NCI-H345 treated with DMSO at 0.1 percent for 48 hours (cell line): ENCODE measurements around the gene GLI1.
"Not testable (repeated sequence)": the region's sequence is repeated elsewhere in the genome, so short reads cannot be mapped to it uniquely, and the experiment has no call there.

Experiments
- DNase-seq: peaks from one replicate; lab custom pipeline; 2025; ENCODE audit not compliant: unreplicated experiment; lab: John Stamatoyannopoulos, UW

GLI1 gene

DNA sequence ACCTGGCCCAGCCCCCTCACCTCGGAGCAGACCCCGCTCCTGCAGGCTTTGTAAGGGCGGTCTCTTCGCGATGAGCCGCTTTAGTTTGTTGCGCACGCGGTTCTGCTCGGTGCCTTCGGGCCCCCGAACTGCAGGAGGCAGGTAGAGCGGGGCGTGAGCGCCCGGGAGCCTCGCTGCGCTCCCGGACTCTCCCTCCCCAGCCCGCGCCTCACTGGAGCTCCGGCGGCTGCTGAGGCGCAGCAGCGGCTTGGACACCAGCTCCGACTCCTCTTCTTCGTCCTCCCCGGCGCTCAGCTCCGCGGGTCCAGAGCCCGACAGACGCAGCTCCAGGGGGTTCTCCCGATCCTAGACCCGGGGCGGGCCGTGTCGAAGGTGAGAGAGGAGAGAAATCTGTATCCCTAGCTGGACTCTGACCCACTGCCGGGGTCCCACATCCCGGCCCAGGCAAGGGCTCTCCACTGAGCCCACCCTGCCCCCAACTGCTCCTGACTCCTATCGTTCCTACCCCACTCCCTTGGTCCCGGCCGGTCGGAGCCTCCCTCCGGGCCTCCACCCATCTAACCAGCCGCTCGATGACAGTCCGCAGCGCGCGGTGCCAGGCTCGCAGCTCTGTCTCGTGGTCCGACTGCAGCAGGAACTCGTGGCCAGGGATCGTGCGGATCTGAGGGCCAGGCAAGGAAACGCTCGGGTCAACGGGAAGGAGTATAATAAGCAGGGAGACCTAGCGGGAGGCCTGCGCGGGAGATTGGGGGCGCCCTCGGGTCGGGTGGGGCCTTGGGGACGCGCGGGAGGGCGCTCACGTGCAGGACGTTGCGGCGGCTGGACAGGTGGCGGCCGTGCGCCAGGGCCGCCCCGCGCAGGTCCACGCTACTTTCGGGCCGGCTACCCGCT is 15.9 kb downstream of the GLI1 start:
- DNase-seq, result no peak

DNA sequence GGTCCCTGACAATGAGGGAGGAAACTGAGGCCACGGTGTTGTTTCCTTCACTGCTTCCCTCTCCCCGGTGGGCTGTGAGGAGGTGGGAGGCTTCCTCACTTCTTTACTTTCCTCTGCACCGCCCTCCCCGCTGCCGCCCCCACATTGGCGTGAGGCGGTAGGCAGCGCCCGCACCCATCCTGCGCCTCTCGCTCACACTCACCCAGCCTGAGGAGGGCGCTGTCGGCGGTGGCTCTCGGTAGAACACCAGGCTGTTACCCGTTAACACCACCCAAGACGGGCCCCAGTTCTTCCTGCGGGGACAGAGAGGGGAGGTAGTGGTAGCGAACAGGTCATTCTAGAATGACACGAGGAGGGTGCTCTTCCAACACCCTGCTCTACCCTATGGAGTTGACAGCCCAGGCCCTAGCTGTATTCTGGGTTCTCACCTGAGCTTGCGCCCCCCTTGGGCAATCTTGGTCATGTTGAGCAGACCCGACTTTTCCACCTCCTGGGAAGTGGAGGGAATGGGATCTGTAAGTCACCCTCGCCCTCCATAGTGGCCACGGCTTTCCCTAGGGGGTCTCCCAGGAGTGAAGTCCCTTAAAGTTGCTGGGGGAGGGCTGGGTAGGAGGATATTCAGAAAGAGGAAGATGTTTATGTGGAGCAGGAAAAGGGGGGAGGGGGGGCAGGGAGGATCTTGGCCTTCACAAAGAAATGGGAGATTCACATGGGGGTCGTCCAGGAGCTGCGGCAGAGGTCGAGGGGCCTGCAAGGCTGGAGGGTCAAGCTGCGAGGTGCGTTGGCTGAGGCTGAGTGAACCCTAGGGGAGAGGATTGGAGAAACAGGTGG is 16.8 kb downstream of the GLI1 start:
- no peak for DNase-seq

DNA sequence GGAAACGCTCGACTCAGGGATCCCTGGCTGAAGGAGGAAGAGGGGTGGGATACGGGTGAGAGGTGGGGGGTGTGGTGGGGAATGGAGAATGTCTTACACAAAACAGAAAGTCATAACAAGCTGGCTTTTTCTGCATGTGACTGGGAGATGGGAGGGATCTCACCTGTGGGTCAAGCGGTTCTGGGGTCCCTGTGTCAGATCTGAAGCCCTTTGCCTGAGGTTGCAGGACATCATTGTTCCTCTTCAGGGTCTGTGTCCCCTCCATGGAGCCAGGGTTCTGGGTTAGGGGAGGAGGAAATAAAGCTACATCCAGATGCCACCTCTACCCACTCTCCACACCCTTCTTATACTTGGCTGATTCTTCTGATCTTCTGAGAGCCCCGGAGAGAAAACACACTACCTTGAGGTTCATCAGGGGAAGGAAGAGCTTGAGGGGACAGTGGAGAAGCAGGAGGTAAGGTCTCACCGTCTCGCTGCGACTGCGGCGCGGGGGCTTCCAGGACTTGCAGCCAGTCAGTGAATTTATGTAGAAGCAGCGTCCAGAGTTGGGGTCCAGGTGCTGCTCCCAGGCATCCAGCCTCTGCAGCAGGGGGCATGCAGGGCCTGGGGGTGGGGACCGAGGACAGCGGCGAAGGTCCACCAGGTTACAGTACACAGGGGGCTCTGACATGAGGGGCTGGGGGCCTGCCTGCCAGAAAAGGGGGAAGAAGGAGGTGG is 17.6 kb downstream of the GLI1 start:
- DNase-seq, result no peak

DNA sequence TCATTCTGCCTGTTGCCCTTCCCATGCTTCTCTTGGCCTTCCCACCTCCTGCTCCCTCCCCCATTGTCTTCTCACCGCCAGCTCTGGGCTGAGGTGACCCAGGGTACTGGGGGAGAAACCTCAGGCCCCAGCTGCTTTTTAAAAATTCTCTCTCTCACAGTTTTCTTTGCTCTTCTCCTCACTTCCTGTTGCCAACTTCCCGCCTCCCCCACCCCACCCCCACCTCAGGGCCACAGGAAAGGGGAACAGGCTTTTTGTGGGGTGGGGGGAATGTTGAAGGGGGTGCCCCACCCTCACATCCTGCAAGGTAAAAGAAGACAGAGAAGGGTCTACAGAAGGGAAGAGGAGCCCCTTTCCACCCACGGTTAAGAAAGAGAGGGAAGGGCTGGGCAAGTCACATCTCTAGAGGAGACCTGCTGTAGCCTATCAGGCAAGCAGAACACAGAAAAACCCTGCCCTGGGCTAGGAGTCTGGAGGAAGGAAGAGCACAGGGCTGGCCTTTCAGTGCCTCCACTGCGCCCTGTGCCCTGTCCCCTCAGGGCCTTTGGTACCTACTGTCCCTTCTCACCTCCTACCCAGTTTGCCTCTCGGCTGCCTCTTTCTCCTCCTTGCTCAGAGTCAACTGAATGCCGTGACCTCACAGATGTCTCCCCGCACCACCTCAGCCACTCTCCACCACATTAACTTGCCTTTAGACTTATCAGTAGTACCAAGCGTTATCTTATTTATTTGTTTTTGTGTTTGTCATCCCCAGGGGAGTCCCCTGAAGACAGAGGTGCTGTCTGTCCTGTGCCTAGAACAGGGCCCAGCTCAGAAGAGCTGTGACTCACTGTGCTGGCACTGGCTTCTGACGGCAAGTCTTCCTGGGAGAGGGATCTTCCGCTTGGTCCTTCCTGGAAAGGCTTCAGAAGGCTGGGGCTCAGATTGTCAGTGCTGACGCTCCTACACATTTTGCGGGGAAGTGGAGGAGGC is 18.4 kb downstream of the GLI1 start:
- DNase-seq, result no peak

GRCh38 chr12:57479043-57479375 is 19.4 kb downstream of the GLI1 start:
- no peak for DNase-seq

- no peak for DNase-seq
These were observed 20.0 kb downstream of the GLI1 start, which contains the start of gene ARHGAP9 for GRCh38 chr12:57479376-57480115. Gene ARHGAP9, minus strand, starts transcription at chr12:57479866. Its CDS starts 460 bp downstream, at chr12:57479406.

DNA sequence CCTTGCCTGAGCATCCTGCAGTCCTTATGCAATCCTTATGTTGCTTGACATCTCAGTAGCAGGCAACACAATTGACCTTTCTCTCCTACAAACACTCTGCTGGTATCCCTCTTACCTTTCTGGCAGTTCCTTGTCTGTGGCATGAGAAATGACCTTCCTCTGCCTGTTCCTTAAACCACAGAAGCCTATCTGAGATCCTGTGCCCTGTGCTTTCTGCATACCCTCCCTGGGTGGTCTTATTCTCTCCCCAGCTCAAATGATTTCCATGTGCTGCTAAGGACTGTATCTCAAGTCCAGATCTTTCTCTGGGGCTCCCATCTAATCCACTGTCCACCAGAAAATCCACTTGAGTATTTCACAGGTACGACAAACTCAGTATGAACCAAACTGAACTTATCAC is 22.1 kb downstream of the GLI1 start:
- no peak for DNase-seq

DNA sequence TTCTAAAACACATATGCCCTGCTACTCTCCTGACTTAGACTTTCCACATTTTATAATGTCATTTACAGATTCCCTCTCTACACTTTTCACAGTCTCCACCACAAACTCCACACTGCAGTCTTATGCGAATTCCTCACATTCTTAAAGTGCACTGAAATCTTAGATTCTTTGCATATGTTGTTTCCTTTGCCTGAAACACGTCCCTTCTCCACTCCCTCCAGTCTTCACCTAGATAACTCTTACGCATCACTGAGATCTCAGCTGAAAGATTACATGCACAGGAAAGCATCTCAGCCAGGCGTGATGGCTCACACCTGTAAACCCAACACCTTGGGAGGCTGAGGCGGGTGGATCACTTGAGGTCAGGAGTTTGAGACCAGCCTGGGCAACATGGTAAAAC is 23.9 kb downstream of the GLI1 start:
- no peak for DNase-seq

DNA sequence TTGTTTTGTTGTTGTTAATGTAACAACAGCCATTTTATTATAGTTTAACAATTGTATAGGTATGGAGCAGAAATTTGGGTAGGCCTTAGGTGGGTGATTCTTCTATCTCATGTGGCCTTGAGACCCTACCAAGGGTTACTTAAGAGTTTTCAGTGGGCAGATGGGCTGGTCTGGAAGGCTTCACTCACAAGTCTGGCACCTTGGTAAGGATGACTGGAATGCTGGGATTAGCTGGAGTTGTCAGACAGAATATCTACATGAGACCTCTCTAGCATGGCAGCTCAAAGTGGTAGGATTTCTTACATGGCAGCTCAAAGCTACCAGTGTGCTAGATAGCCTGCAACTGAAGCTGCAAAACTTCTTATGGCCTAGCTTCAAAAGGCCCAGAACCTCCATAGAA is 26.1 kb downstream of the GLI1 start:
- no peak for DNase-seq

DNA sequence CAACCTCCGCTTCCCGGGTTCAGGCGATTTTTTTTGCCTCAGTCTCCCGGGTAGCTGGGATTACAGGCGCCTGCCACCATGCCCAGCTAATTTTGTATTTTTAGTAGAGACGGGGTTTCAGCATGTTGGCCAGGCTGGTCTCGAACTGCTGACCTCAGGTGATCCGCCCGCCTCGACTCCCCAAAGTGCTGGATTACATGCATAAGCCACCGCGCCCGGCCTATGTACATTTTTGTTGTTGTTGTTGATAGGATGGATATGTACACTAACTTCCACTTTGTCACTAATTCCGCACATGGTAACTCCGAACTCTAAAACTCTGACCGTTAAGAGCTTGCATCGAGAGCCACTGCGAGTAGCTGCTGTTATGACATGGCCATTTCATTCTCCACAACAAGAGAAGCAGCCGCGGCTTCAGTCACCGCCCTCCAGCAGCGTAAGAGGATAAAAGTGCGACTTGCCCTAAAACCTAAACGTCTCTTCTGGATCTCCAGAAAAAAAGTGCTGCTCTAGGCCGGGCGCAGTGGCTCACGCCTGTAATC is 27.5 kb downstream of the GLI1 start:
- no peak for DNase-seq

GRCh38 chr12:57487597-57488401 is 28.2 kb downstream of the GLI1 start, which contains the start of gene MARS1:
Gene MARS1, plus strand, starts transcription at chr12:57488068. Its CDS starts 23 bp downstream, at chr12:57488091.
- peak; percentile 93 for DNase-seq

DNA sequence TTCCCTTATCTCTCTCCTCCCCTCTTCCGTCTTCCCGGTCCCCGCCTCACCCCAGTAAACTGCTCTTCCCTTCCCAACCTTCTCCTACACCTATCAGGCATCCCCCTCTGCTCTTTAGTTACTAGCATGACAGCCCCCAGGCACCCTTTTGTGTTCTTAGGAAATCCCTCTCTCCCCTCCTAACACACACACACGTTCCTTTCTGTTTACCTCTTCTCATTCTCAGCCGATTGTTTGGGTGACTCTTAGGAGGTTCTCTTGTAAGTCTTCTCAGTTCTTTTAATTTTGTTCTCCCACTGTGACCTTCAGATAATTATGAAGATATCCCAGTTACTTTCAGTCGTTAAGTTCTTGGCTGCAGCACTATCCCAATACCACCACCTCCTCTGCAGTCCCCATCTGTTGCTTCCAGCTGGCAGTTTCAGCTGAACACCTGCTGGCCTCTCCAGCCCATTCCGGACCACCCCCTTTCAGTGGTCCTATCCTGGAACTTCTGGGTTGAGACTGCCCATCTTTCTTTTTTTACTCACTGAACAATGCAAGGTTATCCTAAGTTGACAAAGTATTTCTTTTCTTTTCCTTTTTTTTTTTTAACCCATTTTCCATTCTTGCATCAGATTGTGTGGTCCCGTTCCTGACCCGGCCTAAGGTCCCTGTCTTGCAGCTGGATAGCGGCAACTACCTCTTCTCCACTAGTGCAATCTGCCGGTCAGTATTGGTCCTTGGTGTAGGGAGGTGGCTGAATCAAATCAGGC is 29.0 kb downstream of the GLI1 start:
- no peak for DNase-seq

- no peak for DNase-seq
These were observed 29.6 kb downstream of the GLI1 start for GRCh38 chr12:57489157-57489641.

DNA sequence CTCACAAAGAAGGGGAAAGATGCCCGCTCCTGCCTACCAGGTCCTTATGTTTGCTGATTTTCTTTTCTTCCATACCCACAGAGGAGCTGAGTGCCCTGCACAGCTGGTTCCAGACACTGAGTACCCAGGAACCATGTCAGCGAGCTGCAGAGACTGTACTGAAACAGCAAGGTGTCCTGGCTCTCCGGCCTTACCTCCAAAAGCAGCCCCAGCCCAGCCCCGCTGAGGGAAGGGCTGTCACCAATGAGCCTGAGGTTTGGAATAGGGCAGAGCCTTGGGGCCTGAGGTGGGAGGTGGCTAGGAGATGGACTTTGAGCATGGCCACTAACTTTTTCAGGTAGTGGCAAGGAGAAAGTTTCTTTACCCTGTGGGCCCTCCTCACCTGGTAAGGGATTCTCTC is 30.5 kb downstream of the GLI1 start:
- DNase-seq, result no peak

GRCh38 chr12:57491393-57492280 is 32.1 kb downstream of the GLI1 start:
- DNase-seq, result no peak

GRCh38 chr12:57495051-57495701 is 35.6 kb downstream of the GLI1 start:
- not testable (repeated sequence) for DNase-seq
